PC-9 (cell line): ENCODE measurements around the gene ARGLU1.

ENCODE experiments used
- EZH2 ChIP-seq: fragments of 200-600 bp; sonication (generic); IDR thresholded peaks from 2 replicates; pipeline ENCODE4 v1.8.0; 2017; ENCODE audit warnings: antibody characterized with exemption, low read depth
- TF ChIP-seq, protein P1 (sequence below): fragments of 200-600 bp; sonication (generic); conservative IDR thresholded peaks from 2 replicates; pipeline ENCODE4 v1.6.1; 2017; ENCODE audit warnings: mixed run types, antibody characterized with exemption, mild to moderate bottlenecking, moderate library complexity

DNA sequence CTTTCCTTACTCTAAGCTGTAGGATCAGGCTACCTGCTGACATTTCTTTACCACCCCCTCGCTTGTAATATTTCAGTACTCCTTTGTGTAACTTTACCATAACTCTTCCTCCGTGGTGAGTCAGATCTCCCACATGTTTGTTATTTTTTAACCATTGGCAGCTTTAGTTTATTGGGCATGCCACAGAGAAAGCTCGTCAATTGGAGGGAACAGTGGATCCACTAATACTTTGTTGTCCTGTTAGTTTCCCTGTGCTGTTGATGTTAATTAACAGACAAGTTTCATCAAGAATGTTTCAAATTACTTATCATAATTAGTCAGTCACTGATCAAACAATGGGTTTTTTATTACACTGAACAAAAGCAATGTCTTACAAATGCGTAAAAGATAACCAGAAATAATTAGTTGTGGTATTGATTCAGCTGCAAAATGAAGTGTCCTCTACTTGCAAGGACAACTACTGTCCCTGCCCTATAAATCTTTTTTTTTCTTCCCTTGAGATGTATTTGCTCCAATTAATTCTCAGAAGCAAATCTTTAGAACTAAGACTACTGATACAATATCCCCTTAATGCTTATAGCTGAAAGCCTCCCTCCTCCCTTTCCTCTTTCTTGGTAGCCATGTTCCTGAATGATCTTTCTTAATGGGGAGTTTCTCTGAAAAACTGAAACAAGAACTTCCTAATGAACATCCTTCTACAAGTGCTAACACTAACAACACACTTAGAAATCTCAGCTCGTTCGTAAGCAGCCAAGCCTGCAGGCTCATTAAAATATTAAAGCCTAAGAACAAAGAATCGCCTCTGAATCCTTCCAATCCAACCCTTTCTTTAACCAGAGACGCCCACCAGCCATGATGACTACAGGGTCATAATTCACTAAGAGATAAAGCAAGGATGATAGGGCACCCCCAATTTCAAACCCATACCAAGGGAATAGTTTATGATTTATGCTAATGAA lies 54.6 kb downstream of the ARGLU1 start:
- TF ChIP-seq, protein P1, sequence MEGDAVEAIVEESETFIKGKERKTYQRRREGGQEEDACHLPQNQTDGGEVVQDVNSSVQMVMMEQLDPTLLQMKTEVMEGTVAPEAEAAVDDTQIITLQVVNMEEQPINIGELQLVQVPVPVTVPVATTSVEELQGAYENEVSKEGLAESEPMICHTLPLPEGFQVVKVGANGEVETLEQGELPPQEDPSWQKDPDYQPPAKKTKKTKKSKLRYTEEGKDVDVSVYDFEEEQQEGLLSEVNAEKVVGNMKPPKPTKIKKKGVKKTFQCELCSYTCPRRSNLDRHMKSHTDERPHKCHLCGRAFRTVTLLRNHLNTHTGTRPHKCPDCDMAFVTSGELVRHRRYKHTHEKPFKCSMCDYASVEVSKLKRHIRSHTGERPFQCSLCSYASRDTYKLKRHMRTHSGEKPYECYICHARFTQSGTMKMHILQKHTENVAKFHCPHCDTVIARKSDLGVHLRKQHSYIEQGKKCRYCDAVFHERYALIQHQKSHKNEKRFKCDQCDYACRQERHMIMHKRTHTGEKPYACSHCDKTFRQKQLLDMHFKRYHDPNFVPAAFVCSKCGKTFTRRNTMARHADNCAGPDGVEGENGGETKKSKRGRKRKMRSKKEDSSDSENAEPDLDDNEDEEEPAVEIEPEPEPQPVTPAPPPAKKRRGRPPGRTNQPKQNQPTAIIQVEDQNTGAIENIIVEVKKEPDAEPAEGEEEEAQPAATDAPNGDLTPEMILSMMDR: no peak
- no peak for TF ChIP-seq EZH2
